Trophoblast cell (in vitro differentiated cells and primary cell): ENCODE data around the gene FOXK2.

Experiments used
- DNase-seq, 2 donors: peaks; one replicate each; pipeline ENCODE4 v3.0.0-alpha.2; 2016
- H2AFZ ChIP-seq: 2 replicates; pipeline ENCODE4 v1.6.1; 2013; ENCODE audit warnings: low read length, moderate library complexity, mild to moderate bottlenecking; ENCODE audit not compliant: insufficient read depth, poor library complexity
- H2AK5ac ChIP-seq: 2 replicates; pipeline ENCODE4 v1.6.1; 2013; ENCODE audit warnings: mild to moderate bottlenecking, low read length
- H2BK120ac ChIP-seq: 2 replicates; pipeline ENCODE4 v1.6.1; 2013; ENCODE audit warnings: low read length, mild to moderate bottlenecking, moderate library complexity; ENCODE audit not compliant: insufficient read depth, poor library complexity
- H2BK12ac ChIP-seq: 2 replicates; pipeline ENCODE4 v1.6.1; 2013; ENCODE audit warnings: mild to moderate bottlenecking, low read length, moderate library complexity
- H2BK5ac ChIP-seq: 2 replicates; pipeline ENCODE4 v1.6.1; 2013; ENCODE audit warnings: low read length, low read depth, moderate library complexity, mild to moderate bottlenecking; ENCODE audit not compliant: poor library complexity
- H3K14ac ChIP-seq: 2 replicates; pipeline ENCODE4 v1.6.1; 2013; ENCODE audit warnings: mild to moderate bottlenecking, low read length
- H3K18ac ChIP-seq: 2 replicates; pipeline ENCODE4 v1.6.1; 2013; ENCODE audit warnings: mild to moderate bottlenecking, low read length
- H3K23ac ChIP-seq: 2 replicates; pipeline ENCODE4 v1.6.1; 2013; ENCODE audit warnings: low read length
- H3K27ac ChIP-seq: 2 replicates; pipeline ENCODE4 v1.5.1; 2013; ENCODE audit warnings: low read depth, mild to moderate bottlenecking, inconsistent platforms, low read length, moderate library complexity
- H3K27me3 ChIP-seq: 2 replicates; pipeline ENCODE4 v1.6.1; 2013; ENCODE audit warnings: inconsistent platforms, mild to moderate bottlenecking, low read length, moderate library complexity; ENCODE audit not compliant: insufficient read depth
- H3K36me3 ChIP-seq, 2 experiments: 1 replicate in 1 of 2; 2 replicates in 1 of 2; pipeline ENCODE4 v1.6.1; 2013; ENCODE audit warnings: low read length in 2 of 2, mild to moderate bottlenecking in 2 of 2, moderate library complexity in 1 of 2; ENCODE audit not compliant: insufficient read depth in 2 of 2, control insufficient read depth in 1 of 2
- H3K4ac ChIP-seq: 2 replicates; pipeline ENCODE4 v1.6.1; 2013; ENCODE audit warnings: low read depth, mild to moderate bottlenecking, low read length, moderate library complexity
- H3K4me1 ChIP-seq, 2 experiments: 1 replicate in 1 of 2; 2 replicates in 1 of 2; pipeline ENCODE4 v1.6.1; 2013; ENCODE audit warnings: low read length in 2 of 2, mild to moderate bottlenecking in 2 of 2, moderate library complexity in 1 of 2; ENCODE audit not compliant: insufficient read depth in 2 of 2, control insufficient read depth in 1 of 2
- H3K4me2 ChIP-seq: 2 replicates; pipeline ENCODE4 v1.6.1; 2013; ENCODE audit warnings: inconsistent platforms, mild to moderate bottlenecking, low read length, moderate library complexity
- H3K4me3 ChIP-seq: 2 replicates; pipeline ENCODE4 v1.5.1; 2013; ENCODE audit warnings: mild to moderate bottlenecking, low read depth, low read length, inconsistent platforms
- H3K79me1 ChIP-seq: one replicate; pipeline ENCODE4 v1.6.1; 2013; ENCODE audit warnings: low read length
- H3K79me2 ChIP-seq: 2 replicates; pipeline ENCODE4 v1.6.1; 2013; ENCODE audit warnings: low read length, mild to moderate bottlenecking; ENCODE audit not compliant: control insufficient read depth, insufficient read depth, poor library complexity
- H3K9ac ChIP-seq: 2 replicates; pipeline ENCODE4 v1.6.1; 2013; ENCODE audit warnings: mild to moderate bottlenecking, low read length
- H3K9me3 ChIP-seq: 2 replicates; pipeline ENCODE4 v1.6.1; 2013; ENCODE audit warnings: low read depth, mild to moderate bottlenecking, control low read depth, inconsistent platforms, low read length; ENCODE audit not compliant: insufficient read depth
- H4K12ac ChIP-seq: 2 replicates; pipeline ENCODE4 v1.6.1; 2013; ENCODE audit warnings: low read depth, mild to moderate bottlenecking, low read length, moderate library complexity
- H4K8ac ChIP-seq: 2 replicates; pipeline ENCODE4 v1.6.1; 2013; ENCODE audit warnings: low read depth, mild to moderate bottlenecking, low read length, moderate library complexity
- H4K91ac ChIP-seq: one replicate; pipeline ENCODE4 v1.6.1; 2013; ENCODE audit warnings: low read depth, mild to moderate bottlenecking, low read length, moderate library complexity
- WGBS: extraction: QIAGEN DNeasy Blood & Tissue Kit; methylation state at CpG from one replicate; pipeline ENCODE4 v1.1.7; 2013; ENCODE audit warnings: missing lambda C conversion rate; ENCODE audit not compliant: insufficient read length, insufficient coverage; ENCODE audit errors: extremely low coverage; 5-methylcytosine and 5-hydroxymethylcytosine counted together

FOXK2 gene

GRCh38 chr17:82483836-82484235 is 35.7 kb upstream of the FOXK2 start:
- no peak overlapping the region for H3K23ac ChIP-seq
- no peak overlapping the region for H3K14ac ChIP-seq
- H3K4me1 ChIP-seq: no peaks in the 10 kb centered on the region
- H4K12ac ChIP-seq: no peak overlapping the region
- no peak overlapping the region for H3K4me3 ChIP-seq
- H4K8ac ChIP-seq: no peak overlapping the region
- H3K4me2 ChIP-seq: no peak overlapping the region
- H2BK120ac ChIP-seq: no peak overlapping the region
- no peak overlapping the region for H2BK12ac ChIP-seq
- H3K4ac ChIP-seq: no peak overlapping the region
- no peak overlapping the region for H4K91ac ChIP-seq
- H3K79me1 ChIP-seq: no peaks in the 10 kb centered on the region
- no peak overlapping the region for H2BK5ac ChIP-seq
- no CpG with 5 or more reads among the region's 9 CpGs for WGBS
- no peaks in the 10 kb centered on the region for H3K9me3 ChIP-seq
- DNase-seq: no peak
- H3K79me2 ChIP-seq: no peaks in the 10 kb centered on the region
- peaks cover 56 to 60% of the 10 kb centered on the region in 2 experiments for H3K36me3 ChIP-seq
- H2AK5ac ChIP-seq: no peak overlapping the region
- H2AFZ ChIP-seq: no peak overlapping the region
- H3K27me3 ChIP-seq: no peaks in the 10 kb centered on the region
- no peak overlapping the region for H3K18ac ChIP-seq
- no peak overlapping the region for H3K9ac ChIP-seq
- no peak overlapping the region for H3K27ac ChIP-seq

DNA sequence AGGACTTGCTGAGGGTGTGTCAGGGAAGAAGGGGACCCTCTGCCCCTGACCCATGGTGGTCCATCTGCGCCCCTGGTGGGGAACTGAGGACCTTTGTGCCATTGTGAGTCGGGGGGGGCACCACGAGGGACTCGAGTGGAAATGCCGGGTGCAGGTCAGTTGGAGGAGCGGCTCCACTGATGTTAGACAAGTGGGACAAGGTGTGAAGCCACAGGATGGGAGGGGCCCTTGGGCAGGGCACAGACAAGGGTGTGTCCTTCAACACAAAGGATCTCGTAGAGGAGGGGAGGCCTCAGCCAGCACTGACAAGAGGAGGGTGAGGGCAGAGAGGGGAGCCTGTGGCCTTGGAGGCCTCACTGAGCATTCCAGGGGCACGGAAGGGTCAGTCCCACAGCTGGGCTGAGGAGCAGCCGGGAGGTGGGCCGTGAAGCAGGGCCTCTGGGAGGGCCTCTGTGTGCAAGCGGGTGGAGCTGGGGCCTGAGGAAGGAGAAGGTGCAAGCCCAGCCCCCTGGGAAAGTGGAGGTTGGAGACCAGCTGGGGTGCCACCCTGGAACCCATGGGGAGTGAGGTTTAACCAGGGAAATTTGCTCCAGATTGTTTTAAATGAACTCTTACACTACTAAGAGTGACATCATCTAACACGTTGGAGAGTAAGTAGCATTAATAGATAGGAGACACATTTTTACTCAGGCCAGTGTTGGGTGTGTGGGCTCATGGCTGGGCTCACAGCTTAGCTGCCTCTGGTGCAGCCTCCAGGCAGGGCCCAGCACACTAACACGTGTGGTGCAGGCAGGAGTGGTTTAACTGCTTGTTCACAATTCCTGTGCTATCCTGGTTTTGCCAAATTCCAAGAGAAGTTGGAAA is 33.1 kb upstream of the FOXK2 start:
- H3K79me1 ChIP-seq: no peaks in the 10 kb centered on the region
- no peak overlapping the region for H3K4me3 ChIP-seq
- H3K4me1 ChIP-seq: no peaks in the 10 kb centered on the region
- no peak overlapping the region for H2BK120ac ChIP-seq
- no peaks in the 10 kb centered on the region for H3K27me3 ChIP-seq
- no peaks in the 10 kb centered on the region for H3K9me3 ChIP-seq
- no peak overlapping the region for H3K4ac ChIP-seq
- H3K79me2 ChIP-seq: no peaks in the 10 kb centered on the region
- no peak overlapping the region for H2BK12ac ChIP-seq
- no peak overlapping the region for H4K8ac ChIP-seq
- H3K18ac ChIP-seq: no peak overlapping the region
- H3K9ac ChIP-seq: no peak overlapping the region
- no peak overlapping the region for H4K91ac ChIP-seq
- H3K4me2 ChIP-seq: no peak overlapping the region
- H4K12ac ChIP-seq: no peak overlapping the region
- no CpG with 5 or more reads among the region's 13 CpGs for WGBS
- H3K14ac ChIP-seq: no peak overlapping the region
- no peak overlapping the region for H3K23ac ChIP-seq
- DNase-seq: no peak
- no peak overlapping the region for H2AK5ac ChIP-seq
- H3K27ac ChIP-seq: no peak overlapping the region
- no peak overlapping the region for H2AFZ ChIP-seq
- no peak overlapping the region for H2BK5ac ChIP-seq
- peaks cover 37 to 48% of the 10 kb centered on the region in 2 experiments for H3K36me3 ChIP-seq

- Histone ChIP-seq H3K79me1 (no peaks in the 10 kb centered on the region), H3K18ac (no peak overlapping the region), H3K9me3 (no peaks in the 10 kb centered on the region), H2AK5ac (no peak overlapping the region), H3K27me3 (no peaks in the 10 kb centered on the region), H3K4me1 (no peaks in the 10 kb centered on the region), H2BK12ac (no peak overlapping the region), H2BK120ac (no peak overlapping the region), H2BK5ac (no peak overlapping the region), H4K12ac (no peak overlapping the region), H2AFZ (no peak overlapping the region), H3K14ac (no peak overlapping the region), H4K8ac (no peak overlapping the region), H3K23ac (no peak overlapping the region), H3K4me2 (no peak overlapping the region), H3K4me3 (no peak overlapping the region), H3K36me3 (peaks cover 35 to 41% of the 10 kb centered on the region in 2 experiments), H3K27ac (no peak overlapping the region), H3K79me2 (no peaks in the 10 kb centered on the region), H4K91ac (no peak overlapping the region), H3K4ac (no peak overlapping the region), H3K9ac (peak overlapping the region; percentile 1)
- no CpG with 5 or more reads among the region's 14 CpGs for WGBS
- no peak for DNase-seq
Measured at GRCh38 chr17:82487910-82488309, 31.6 kb upstream of the FOXK2 start.

GRCh38 chr17:82489117-82489516 is 30.4 kb upstream of the FOXK2 start:
- Histone ChIP-seq H3K4me3 (no peak overlapping the region), H3K18ac (no peak overlapping the region), H2AK5ac (no peak overlapping the region), H2BK120ac (no peak overlapping the region), H3K36me3 (peaks cover 28 to 34% of the 10 kb centered on the region in 2 experiments), H3K23ac (no peak overlapping the region), H3K27ac (no peak overlapping the region), H3K79me2 (no peaks in the 10 kb centered on the region), H3K4me1 (peaks cover 0 to under 1% of the 10 kb centered on the region in 2 experiments), H3K4me2 (no peak overlapping the region), H3K4ac (no peak overlapping the region), H3K9ac (no peak overlapping the region), H4K8ac (no peak overlapping the region), H2BK12ac (no peak overlapping the region), H3K79me1 (no peaks in the 10 kb centered on the region), H2BK5ac (no peak overlapping the region), H3K14ac (no peak overlapping the region), H4K12ac (no peak overlapping the region), H3K9me3 (no peaks in the 10 kb centered on the region), H3K27me3 (no peaks in the 10 kb centered on the region), H4K91ac (no peak overlapping the region), H2AFZ (no peak overlapping the region)
- WGBS: no CpG with 5 or more reads among the region's 8 CpGs
- DNase-seq: peak; percentile 53 to 75
